H1 (cell line): ENCODE data around the gene MEX3C. TPM values are rescaled to one million over a fixed set of nuclear protein-coding genes. Genes with fewer than 3 reads are reported as not detected.

ENCODE experiments used
- CTCF ChIA-PET: fragments of 300-600 bp; sonication (Branson Sonifier 250); formaldehyde crosslinking; loops from one replicate; lab custom pipeline; 2021; ENCODE audit not compliant: partially characterized antibody; lab: Charles Lee
- POLR2A ChIA-PET: fragments of 300-600 bp; sonication (Branson Sonifier 250); formaldehyde crosslinking; loops from one replicate; lab custom pipeline; 2021; ENCODE audit warnings: inconsistent platforms; ENCODE audit not compliant: partially characterized antibody; lab: Charles Lee
- DNase-seq, 2 experiments: peaks; one replicate each; pipeline versions ENCODE4 v3.0.0 to v3.0.0-alpha.2; 2010 to 2022; ENCODE audit warnings: low spot score in 2 of 2, low read depth in 1 of 2, mixed read lengths in 1 of 2
- FAIRE-seq: peaks from 2 replicates; lab custom pipeline; 2011; peaks lifted over from hg19 to GRCh38; lab: Jason Lieb, UNC
- H2AFZ ChIP-seq: 2 replicates; pipeline ENCODE4 v1.8.1; 2012; ENCODE audit warnings: low read length, inconsistent platforms
- H2AK5ac ChIP-seq: 2 replicates; pipeline ENCODE4 v1.6.1; 2013; ENCODE audit warnings: low read depth, low read length
- H2BK120ac ChIP-seq: replicated peaks from 2 replicates; pipeline ENCODE3; 2013; ENCODE audit warnings: low read depth, low read length, inconsistent platforms
- H2BK12ac ChIP-seq: 2 replicates; pipeline ENCODE4 v1.6.1; 2013; ENCODE audit warnings: low read depth, low read length
- H2BK15ac ChIP-seq: 2 replicates; pipeline ENCODE4 v1.6.1; 2013; ENCODE audit warnings: low read length
- H2BK20ac ChIP-seq: 2 replicates; pipeline ENCODE4 v1.6.1; 2013; ENCODE audit warnings: low read length
- H2BK5ac ChIP-seq: 2 replicates; pipeline ENCODE4 v1.6.1; 2013; ENCODE audit warnings: low read depth, low read length
- H3K14ac ChIP-seq: 2 replicates; pipeline ENCODE4 v1.6.1; 2013; ENCODE audit warnings: inconsistent platforms; ENCODE audit not compliant: insufficient read length
- H3K18ac ChIP-seq: 2 replicates; pipeline ENCODE4 v1.6.1; 2013; ENCODE audit warnings: low read length; ENCODE audit errors: extremely low read depth
- H3K23ac ChIP-seq: 2 replicates; pipeline ENCODE4 v1.6.1; 2013; ENCODE audit warnings: inconsistent platforms; ENCODE audit not compliant: insufficient read length
- H3K23me2 ChIP-seq: 2 replicates; pipeline ENCODE4 v1.6.1; 2013; ENCODE audit warnings: low read depth, low read length
- H3K27ac ChIP-seq: 2 replicates; pipeline ENCODE4 v1.6.1; 2011; ENCODE audit warnings: low read depth, low read length, inconsistent platforms
- H3K27me3 ChIP-seq, 4 experiments: replicated peaks in 1 of 4; 1 replicate in 1 of 4; 2 replicates in 3 of 4; pipeline versions ENCODE4 v1.6.1 to v1.8.1; 2011 to 2013; ENCODE audit warnings: low read length in 3 of 4, mild to moderate bottlenecking in 3 of 4, inconsistent platforms in 2 of 4, mixed read lengths in 2 of 4, moderate library complexity in 1 of 4; ENCODE audit not compliant: control insufficient read depth in 3 of 4, insufficient read depth in 3 of 4; ENCODE audit errors: extremely low read depth in 1 of 4
- H3K36me3 ChIP-seq, 4 experiments: 2 replicates each; pipeline versions ENCODE4 v1.6.1 to v1.8.1; 2011 to 2013; ENCODE audit warnings: mild to moderate bottlenecking in 4 of 4, low read length in 3 of 4, moderate library complexity in 2 of 4, control low read depth in 1 of 4, inconsistent platforms in 1 of 4; ENCODE audit not compliant: insufficient read depth in 4 of 4, control insufficient read depth in 2 of 4
- H3K4ac ChIP-seq: replicated peaks from 2 replicates; pipeline ENCODE3; 2013; ENCODE audit warnings: low read length, low read depth, mixed read lengths, inconsistent platforms; ENCODE audit not compliant: insufficient read length
- H3K4me1 ChIP-seq, 4 experiments: replicated peaks in 1 of 4; 1 replicate in 1 of 4; 2 replicates in 3 of 4; pipeline versions ENCODE4 v1.6.1 to v1.8.1; 2011 to 2013; ENCODE audit warnings: low read length in 3 of 4, inconsistent platforms in 2 of 4, mixed read lengths in 1 of 4; ENCODE audit not compliant: insufficient read depth in 4 of 4, control insufficient read depth in 3 of 4
- H3K4me2 ChIP-seq, 2 experiments: 2 replicates each; pipeline versions ENCODE4 v1.6.1 to v1.8.1; 2011 to 2013; ENCODE audit warnings: low read depth in 2 of 2, low read length in 2 of 2, control low read depth in 1 of 2, inconsistent platforms in 1 of 2, mild to moderate bottlenecking in 1 of 2; ENCODE audit not compliant: insufficient read depth in 1 of 2
- H3K4me3 ChIP-seq, 4 experiments: fragments of 200-600, 300-600 bp in 1 of 4; sonication (generic), shearing (Covaris generic), sonication (Bioruptor Twin) in 1 of 4; 2 replicates each; pipeline versions ENCODE4 v1.5.1 to v1.8.1; 2011 to 2016; ENCODE audit warnings: low read length in 4 of 4, low read depth in 3 of 4, control low read depth in 2 of 4, inconsistent platforms in 2 of 4, mild to moderate bottlenecking in 2 of 4, mixed read lengths in 1 of 4, moderate library complexity in 1 of 4; ENCODE audit not compliant: insufficient read depth in 2 of 4; ENCODE audit errors: extremely low read depth in 1 of 4
- H3K56ac ChIP-seq: replicated peaks from 2 replicates; pipeline ENCODE3; 2013; ENCODE audit warnings: low read depth, mild to moderate bottlenecking, mixed read lengths, low read length, inconsistent platforms; ENCODE audit not compliant: insufficient read length
- H3K79me1 ChIP-seq: 2 replicates; pipeline ENCODE4 v1.6.1; 2013; ENCODE audit warnings: low read depth, low read length, control low read depth
- H3K79me2 ChIP-seq, 2 experiments: 2 replicates each; pipeline versions ENCODE4 v1.6.1 to v1.8.1; 2012 to 2013; ENCODE audit warnings: low read length in 2 of 2, mild to moderate bottlenecking in 2 of 2, inconsistent platforms in 1 of 2; ENCODE audit not compliant: insufficient read depth in 2 of 2, control insufficient read depth in 1 of 2
- H3K9ac ChIP-seq, 4 experiments: replicated peaks in 1 of 4; 1 replicate in 1 of 4; 2 replicates in 3 of 4; pipeline versions ENCODE4 v1.6.1 to v1.8.1; 2011 to 2013; ENCODE audit warnings: low read depth in 3 of 4, low read length in 3 of 4, control low read depth in 2 of 4, mild to moderate bottlenecking in 2 of 4, moderate library complexity in 2 of 4, inconsistent platforms in 1 of 4; ENCODE audit errors: extremely low read depth in 1 of 4
- H3K9me3 ChIP-seq, 2 experiments: 2 replicates each; pipeline versions ENCODE4 v1.6.1 to v1.8.1; 2012 to 2013; ENCODE audit warnings: mild to moderate bottlenecking in 2 of 2, moderate library complexity in 2 of 2, control low read depth in 1 of 2, inconsistent platforms in 1 of 2, low read depth in 1 of 2, low read length in 1 of 2, mixed read lengths in 1 of 2; ENCODE audit not compliant: insufficient read depth in 2 of 2
- H4K20me1 ChIP-seq, 2 experiments: replicated peaks in 1 of 2; 2 replicates each; pipeline versions ENCODE3 to v1.8.1; 2011 to 2013; ENCODE audit warnings: inconsistent platforms in 2 of 2, low read length in 2 of 2, mild to moderate bottlenecking in 1 of 2; ENCODE audit not compliant: insufficient read depth in 2 of 2, control insufficient read depth in 1 of 2
- H4K5ac ChIP-seq: 2 replicates; pipeline ENCODE4 v1.6.1; 2013; ENCODE audit warnings: low read length, low read depth, mixed read lengths, inconsistent platforms; ENCODE audit not compliant: insufficient read length
- H4K8ac ChIP-seq: 2 replicates; pipeline ENCODE4 v1.8.0; 2013; ENCODE audit warnings: mild to moderate bottlenecking, moderate library complexity, low read length, inconsistent platforms; ENCODE audit not compliant: insufficient read depth; ENCODE audit errors: extremely low read depth
- H4K91ac ChIP-seq: replicated peaks from 2 replicates; pipeline ENCODE3; 2013; ENCODE audit warnings: low read length, mixed read lengths, inconsistent platforms; ENCODE audit not compliant: insufficient read length
- CEBPB ChIP-seq: IDR thresholded peaks from 2 replicates; pipeline ENCODE4 v1.6.1; 2012; ENCODE audit warnings: low read depth, low read length
- EGR1 ChIP-seq: IDR thresholded peaks from 2 replicates; pipeline ENCODE4 v1.6.1; 2011; ENCODE audit warnings: low read depth, low read length, borderline replicate concordance
- EZH2 ChIP-seq: fragments of 200-600 bp; sonication (generic); IDR thresholded peaks from 2 replicates; pipeline ENCODE4 v1.7.1; 2012; ENCODE audit warnings: low read depth, mild to moderate bottlenecking, moderate library complexity, low read length, inconsistent platforms; ENCODE audit not compliant: severe bottlenecking
- HDAC6 ChIP-seq: IDR thresholded peaks from one replicate; pipeline ENCODE4 v1.7.1; 2012; ENCODE audit warnings: low read depth, mild to moderate bottlenecking, inconsistent platforms, low read length, moderate library complexity
- KDM4A ChIP-seq: IDR thresholded peaks from one replicate; pipeline ENCODE4 v1.7.1; 2012; ENCODE audit warnings: low read depth, mild to moderate bottlenecking, moderate library complexity, low read length, inconsistent platforms; ENCODE audit not compliant: severe bottlenecking
- POLR2AphosphoS5 ChIP-seq: IDR thresholded peaks from 2 replicates; pipeline ENCODE4 v1.6.1; 2011; ENCODE audit warnings: low read depth, low read length
- RFX5 ChIP-seq: IDR thresholded peaks from 2 replicates; pipeline ENCODE4 v1.6.1; 2011; ENCODE audit warnings: low read depth, low read length, improper control_type of control experiment, borderline replicate concordance
- SIRT6 ChIP-seq: IDR thresholded peaks from one replicate; pipeline ENCODE4 v1.7.1; 2012; ENCODE audit warnings: low read length, inconsistent platforms
- SUZ12 ChIP-seq: fragments of 200-600 bp; sonication (generic); IDR thresholded peaks from 2 replicates; pipeline ENCODE4 v1.6.1; 2012; ENCODE audit warnings: mild to moderate bottlenecking, inconsistent platforms, low read length, moderate library complexity, mixed read lengths
- WGBS, 2 experiments: shearing (Covaris generic) in 1 of 2; methylation state at CpG; one replicate each; pipeline versions ENCODE4 v1.1.6 to v1.1.7; 2013 to 2015; ENCODE audit warnings: low lambda C conversion rate in 2 of 2, mixed read lengths in 2 of 2, inconsistent platforms in 1 of 2, low coverage in 1 of 2, missing lambda C conversion rate in 1 of 2; ENCODE audit not compliant: insufficient replicate concordance in 2 of 2, insufficient coverage in 1 of 2, insufficient read length in 1 of 2; ENCODE audit errors: extremely low coverage in 1 of 2, missing lambda C conversion rate in 1 of 2; 5-methylcytosine and 5-hydroxymethylcytosine counted together
- polyA plus RNA-seq, 7 experiments: library from polyadenylated mRNA; depleted of rRNA in 3 of 7; stranded (reverse) in 5 of 7; unstranded in 2 of 7; fragments of >200 nt in 5 of 7; fragments of 200-250 nt in 2 of 7; gene quantifications; 1 replicate in 5 of 7; 2 replicates in 1 of 7; 4 replicates in 1 of 7; pipeline versions ENCODE4 v1.2.1 to v1.2.3, GENCODE V29; 2011 to 2013; ENCODE audit warnings: missing spikeins in 2 of 7, mixed read lengths in 2 of 7
- total RNA-seq: library from RNA; stranded (reverse); fragmentation: NEBNext Ultra II Directional; extraction: Animal tissue kit (Norgen Biotek cat#: 25700); gene quantifications from 2 replicates; pipeline ENCODE4 v1.2.1, GENCODE V29; 2021

The MEX3C gene
- total and polyA plus RNA-seq, 2 of the 8 experiments (the other 6 are each of a cell fraction or from before 2014, with no cell fraction given), result 48.2 to 103 TPM

DNA sequence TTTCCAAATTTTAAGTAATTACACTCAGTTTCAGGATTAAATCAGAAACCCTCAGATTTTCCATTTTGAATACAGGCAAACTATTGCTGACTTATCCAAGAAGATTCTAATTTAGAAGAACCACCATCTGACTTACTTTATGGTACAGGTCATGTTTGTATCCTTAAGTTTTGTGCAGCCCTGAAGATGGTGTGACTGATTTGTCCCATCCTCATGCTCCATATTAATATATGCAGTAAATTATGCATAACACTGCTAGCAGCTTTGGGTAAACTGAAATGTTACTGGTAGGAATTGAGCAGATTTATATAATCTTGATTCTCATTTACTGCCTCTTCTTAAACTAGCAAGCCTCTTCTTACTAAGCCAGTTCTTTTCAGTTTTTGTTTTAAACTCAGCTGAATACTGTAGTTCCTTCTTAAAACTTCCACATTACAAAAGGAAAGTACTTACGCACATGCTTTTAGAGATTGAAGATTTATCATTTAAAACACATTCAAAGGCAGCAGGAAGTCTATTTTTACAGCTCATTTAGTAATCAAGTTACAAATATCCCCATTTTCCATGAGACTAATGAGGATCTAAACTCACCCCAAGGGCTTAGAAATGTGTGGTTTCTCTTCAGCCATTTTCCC is 25.7 kb downstream of the MEX3C start:
- no peak overlapping the region for H2BK120ac ChIP-seq
- H3K4me2 ChIP-seq, result no peak overlapping the region
- H4K8ac ChIP-seq, result no peak overlapping the region
- CTCF ChIA-PET, result no interaction called here
- H3K56ac ChIP-seq, result no peak overlapping the region
- H2BK20ac ChIP-seq, result no peak overlapping the region
- no peak overlapping the region for H4K91ac ChIP-seq
- WGBS, 2 experiments, result 70% methylated on average over 1 of the region's 1 CpG; no CpG with 5 or more reads in 1 of the 2 experiments
- H3K36me3 ChIP-seq, result peaks cover 4 to 19% (median 13%) of the 10 kb centered on the region in 4 experiments
- H3K23me2 ChIP-seq, result no peaks in the 10 kb centered on the region; the same call in 1 of the 2 replicates
- peaks cover 5% of the 10 kb centered on the region; the same call in 1 of the 2 replicates for H3K79me1 ChIP-seq
- POLR2A ChIA-PET, result interaction anchor here (2.2 to 6.3 kb wide), 2 partner anchors 21 to 25 kb away, joined by 8 to 55 read pairs; partner anchors contain the start of gene MEX3C
- no peak overlapping the region for H3K18ac ChIP-seq
- no peak overlapping the region for H2BK15ac ChIP-seq
- no peak overlapping the region for H2BK5ac ChIP-seq
- TF ChIP-seq KDM4A, result no peak
- no peak for TF ChIP-seq POLR2AphosphoS5
- no peak for TF ChIP-seq SUZ12
- no peak for TF ChIP-seq CEBPB
- TF ChIP-seq SIRT6, result no peak
- TF ChIP-seq EGR1, result no peak
- no peak for TF ChIP-seq RFX5
- TF ChIP-seq HDAC6, result no peak
- no peak for TF ChIP-seq EZH2
- H3K9me3 ChIP-seq, result no peaks in the 10 kb centered on the region
- H3K4me3 ChIP-seq, result no peak overlapping the region
- H3K4me1 ChIP-seq, result peaks cover 2 to 17% (median 8%) of the 10 kb centered on the region in 4 experiments; a peak in 4 of 7 replicates
- no peak overlapping the region for H3K4ac ChIP-seq
- peaks cover 5% of the 10 kb centered on the region in 2 experiments for H4K20me1 ChIP-seq
- no peak overlapping the region for H2BK12ac ChIP-seq
- H3K9ac ChIP-seq, result no peak overlapping the region
- no peak overlapping the region for H2AFZ ChIP-seq
- H2AK5ac ChIP-seq, result no peak overlapping the region
- FAIRE-seq (no peak), DNase-seq (no peak)
- H3K14ac ChIP-seq, result no peak overlapping the region
- peaks cover 0 to 1% (median 0%) of the 10 kb centered on the region in 4 experiments; a peak in 3 of 7 replicates for H3K27me3 ChIP-seq
- no peak overlapping the region for H4K5ac ChIP-seq
- peaks cover 6 to 36% of the 10 kb centered on the region in 2 experiments for H3K79me2 ChIP-seq
- H3K27ac ChIP-seq, result no peak overlapping the region
- no peak overlapping the region for H3K23ac ChIP-seq
